DMS79 treated with DMSO at 0.1 percent for 48 hours (cell line): ENCODE results near the gene CERS6.
"Not testable (repeated sequence)": the region's sequence is repeated elsewhere in the genome, so short reads cannot be mapped to it uniquely, and the experiment has no call there.

Experiments
- DNase-seq: peaks from one replicate; lab custom pipeline; 2025; lab: John Stamatoyannopoulos, UW

The CERS6 gene

GRCh38 chr2:168641636-168642035 lies 185.6 kb downstream of the CERS6 start:
- no peak for DNase-seq

GRCh38 chr2:168642873-168643272 lies 186.8 kb downstream of the CERS6 start:
- DNase-seq: peak; percentile 79

GRCh38 chr2:168643979-168644378 lies 187.9 kb downstream of the CERS6 start:
- DNase-seq: no peak

- DNase-seq: no peak
These were observed 189.7 kb downstream of the CERS6 start for GRCh38 chr2:168645696-168646338.

- no peak for DNase-seq
These were observed 193.0 kb downstream of the CERS6 start for GRCh38 chr2:168649105-168649504.

- DNase-seq: no peak
These were observed 193.5 kb downstream of the CERS6 start for GRCh38 chr2:168649562-168649961.

GRCh38 chr2:168650139-168650538 lies 194.1 kb downstream of the CERS6 start:
- no peak for DNase-seq

GRCh38 chr2:168650781-168651180 lies 194.7 kb downstream of the CERS6 start:
- no peak for DNase-seq

GRCh38 chr2:168652997-168653921 lies 197.2 kb downstream of the CERS6 start:
- no peak for DNase-seq

GRCh38 chr2:168654705-168655104 lies 198.6 kb downstream of the CERS6 start:
- no peak for DNase-seq

- DNase-seq: no peak
These were observed 199.1 kb downstream of the CERS6 start for GRCh38 chr2:168655207-168655606.

GRCh38 chr2:168657378-168657777 lies 201.3 kb downstream of the CERS6 start:
- DNase-seq: not testable (repeated sequence)

- no peak for DNase-seq
These were observed 202.6 kb downstream of the CERS6 start for GRCh38 chr2:168658706-168659105.

- DNase-seq: no peak
These were observed 205.1 kb downstream of the CERS6 start for GRCh38 chr2:168660870-168661862.

- DNase-seq: no peak
These were observed 205.8 kb downstream of the CERS6 start for GRCh38 chr2:168661863-168662256.

- DNase-seq: no peak
These were observed 206.7 kb downstream of the CERS6 start for GRCh38 chr2:168662651-168663208.

- peak; percentile 14 for DNase-seq
These were observed 207.9 kb downstream of the CERS6 start for GRCh38 chr2:168663993-168664392.

GRCh38 chr2:168664715-168665114 lies 208.6 kb downstream of the CERS6 start:
- DNase-seq: not testable (repeated sequence)

- DNase-seq: no peak
These were observed 210.3 kb downstream of the CERS6 start for GRCh38 chr2:168666339-168666738.

- peak; percentile 21 for DNase-seq
These were observed 211.1 kb downstream of the CERS6 start for GRCh38 chr2:168667156-168667555.

GRCh38 chr2:168669151-168669550 lies 213.1 kb downstream of the CERS6 start:
- DNase-seq: no peak

- no peak for DNase-seq
These were observed 214.4 kb downstream of the CERS6 start for GRCh38 chr2:168670478-168670877.
